SU-DHL-6 (cell line): ENCODE data around the gene NOX5.

ENCODE experiments used
- EZH2phosphoT487 ChIP-seq: fragments of 200-600 bp; sonication (generic), shearing (Covaris generic); conservative IDR thresholded peaks from 2 replicates; pipeline ENCODE4 v1.6.1; 2018; ENCODE audit warnings: mild to moderate bottlenecking, antibody characterized with exemption, low read length, moderate library complexity, mixed read lengths
- TF ChIP-seq, protein P1 (sequence below): fragments of 200-600 bp; sonication (generic); IDR thresholded peaks from one replicate; pipeline ENCODE4 v1.5.1; 2017; ENCODE audit warnings: antibody characterized with exemption, mild to moderate bottlenecking, low read length, moderate library complexity; ENCODE audit not compliant: insufficient read depth, poor library complexity, severe bottlenecking

DNA sequence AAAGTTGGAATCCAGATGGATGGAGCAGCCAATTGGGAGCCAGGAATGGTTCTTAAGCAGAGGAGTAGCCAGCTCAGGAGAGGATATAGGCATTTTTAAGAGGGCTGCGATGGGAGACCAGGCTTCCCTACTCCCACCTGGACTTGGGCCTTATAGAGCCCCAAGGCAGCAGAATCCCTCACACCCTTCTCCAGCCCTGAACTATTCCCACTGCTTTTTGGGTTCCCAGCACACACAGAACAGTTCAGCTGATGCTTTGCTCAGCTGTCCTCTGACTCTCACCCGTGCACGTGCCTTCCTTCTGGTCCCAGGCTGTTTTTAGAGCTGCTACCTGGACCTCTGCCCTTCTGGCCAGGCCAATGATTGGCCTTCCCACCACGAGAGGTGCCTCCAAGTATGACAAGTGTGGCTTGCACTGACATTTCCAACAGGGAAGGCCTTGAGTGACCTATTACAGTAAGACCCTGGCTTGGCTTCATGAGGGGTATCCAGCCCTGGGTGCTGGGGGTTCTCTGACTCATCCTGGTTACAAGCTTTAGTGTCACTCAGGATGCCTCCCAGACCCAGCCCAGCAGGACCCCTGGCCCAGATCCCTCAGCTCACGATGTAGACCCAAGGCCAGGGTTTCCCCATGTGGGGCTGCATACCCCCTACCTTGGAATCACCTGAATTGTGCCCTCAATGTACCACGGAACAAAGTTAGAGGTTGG is 25.2 kb downstream of the NOX5 start:
- TF ChIP-seq, protein P1, sequence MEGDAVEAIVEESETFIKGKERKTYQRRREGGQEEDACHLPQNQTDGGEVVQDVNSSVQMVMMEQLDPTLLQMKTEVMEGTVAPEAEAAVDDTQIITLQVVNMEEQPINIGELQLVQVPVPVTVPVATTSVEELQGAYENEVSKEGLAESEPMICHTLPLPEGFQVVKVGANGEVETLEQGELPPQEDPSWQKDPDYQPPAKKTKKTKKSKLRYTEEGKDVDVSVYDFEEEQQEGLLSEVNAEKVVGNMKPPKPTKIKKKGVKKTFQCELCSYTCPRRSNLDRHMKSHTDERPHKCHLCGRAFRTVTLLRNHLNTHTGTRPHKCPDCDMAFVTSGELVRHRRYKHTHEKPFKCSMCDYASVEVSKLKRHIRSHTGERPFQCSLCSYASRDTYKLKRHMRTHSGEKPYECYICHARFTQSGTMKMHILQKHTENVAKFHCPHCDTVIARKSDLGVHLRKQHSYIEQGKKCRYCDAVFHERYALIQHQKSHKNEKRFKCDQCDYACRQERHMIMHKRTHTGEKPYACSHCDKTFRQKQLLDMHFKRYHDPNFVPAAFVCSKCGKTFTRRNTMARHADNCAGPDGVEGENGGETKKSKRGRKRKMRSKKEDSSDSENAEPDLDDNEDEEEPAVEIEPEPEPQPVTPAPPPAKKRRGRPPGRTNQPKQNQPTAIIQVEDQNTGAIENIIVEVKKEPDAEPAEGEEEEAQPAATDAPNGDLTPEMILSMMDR: no peak
- no peak for TF ChIP-seq EZH2phosphoT487
